ENCODE data around the gene PROSER3. TPM values are rescaled to one million over a fixed set of nuclear protein-coding genes. Genes with fewer than 3 reads are reported as not detected.
A peak's percentile ranks its signal among the peaks of the same experiment; 100 is the strongest.

The PROSER3 gene
- polyA plus RNA-seq, 3 donors, result 1.8 to 14.7 (median 2.9) TPM

GRCh38 chr19:35776102-35776788 is 18.3 kb downstream of the PROSER3 start:
- Mint-ChIP-seq H3K27me3 (ENCODE audit: low read depth in 3 of 3) (peaks cover 0 to 5% (median 4%) of the 10 kb centered on the region in 3 donors), H3K4me1 (peaks cover 23% of the 10 kb centered on the region), H3K9me3 (no peaks in the 10 kb centered on the region), H3K27ac (peak overlapping the region in 4 of 7 donors; percentile 21 to 59 (median 36)), H3K4me3 (peak overlapping the region; percentile 76 to 84), H3K36me3 (peaks cover 14 to 26% of the 10 kb centered on the region in 2 donors)
- peak overlapping the region; percentile 87 for H3K4me2 ChIP-seq (replicated peaks; ENCODE audit: extremely low read depth, low read length, poor library complexity, severe bottlenecking)
- H3K9ac ChIP-seq (ENCODE audit: insufficient read depth, low read length, poor library complexity, severe bottlenecking), result peak overlapping the region; percentile 56
- no peak for TF ChIP-seq CTCF (IDR thresholded peaks at IDR 0.05)
- H3K4me3 ChIP-seq (replicated peaks in 1 of 3; ENCODE audit: low read depth in 2 of 3, low read length in 3 of 3), result peak overlapping the region; percentile 63 to 80 (median 73)
- WGBS (ENCODE audit: insufficient coverage), result 68% methylated on average over 11 of the region's 13 CpGs
- peaks cover 11 to 12% of the 10 kb centered on the region in 2 donors for H3K36me3 ChIP-seq (replicated peaks in 1 of 2; ENCODE audit: control insufficient read depth in 1 of 2, insufficient read depth in 2 of 2, low read length in 2 of 2)
- H3K4me1 ChIP-seq (ENCODE audit: control insufficient read depth in 1 of 2, insufficient read depth in 2 of 2, low read length in 2 of 2), result peaks cover 14 to 19% of the 10 kb centered on the region in 2 donors
- no peaks in the 10 kb centered on the region for H3K27me3 ChIP-seq (ENCODE audit: control insufficient read depth in 2 of 2, insufficient read depth in 2 of 2, low read length in 2 of 2)
- H3K79me2 ChIP-seq (ENCODE audit: insufficient read depth, low read length), result peaks cover 20% of the 10 kb centered on the region
- H2AFZ ChIP-seq (ENCODE audit: insufficient read depth, low read depth, low read length, poor library complexity, severe bottlenecking), result peak overlapping the region; percentile 80
- peak overlapping the region in 1 of 2 donors; percentile 45 for H3K27ac ChIP-seq (ENCODE audit: low read depth in 1 of 2, low read length in 2 of 2)
- intact Hi-C loops (cut with micrococcal nuclease), result loop anchor here in 1 of 2 donors (5.0 to 10.0 kb wide), 3 partner anchors 34 to 279 kb away; partner anchors contain the start of genes IGFLR1, THAP8 and WDR62
- no peaks in the 10 kb centered on the region for H3K9me3 ChIP-seq (replicated peaks in 1 of 2; ENCODE audit: control insufficient read depth in 1 of 2, insufficient read depth in 1 of 2, low read length in 2 of 2)
- DNase-seq, result no peak
- no peaks in the 10 kb centered on the region for H4K20me1 ChIP-seq (ENCODE audit: insufficient read depth, low read length)

DNA sequence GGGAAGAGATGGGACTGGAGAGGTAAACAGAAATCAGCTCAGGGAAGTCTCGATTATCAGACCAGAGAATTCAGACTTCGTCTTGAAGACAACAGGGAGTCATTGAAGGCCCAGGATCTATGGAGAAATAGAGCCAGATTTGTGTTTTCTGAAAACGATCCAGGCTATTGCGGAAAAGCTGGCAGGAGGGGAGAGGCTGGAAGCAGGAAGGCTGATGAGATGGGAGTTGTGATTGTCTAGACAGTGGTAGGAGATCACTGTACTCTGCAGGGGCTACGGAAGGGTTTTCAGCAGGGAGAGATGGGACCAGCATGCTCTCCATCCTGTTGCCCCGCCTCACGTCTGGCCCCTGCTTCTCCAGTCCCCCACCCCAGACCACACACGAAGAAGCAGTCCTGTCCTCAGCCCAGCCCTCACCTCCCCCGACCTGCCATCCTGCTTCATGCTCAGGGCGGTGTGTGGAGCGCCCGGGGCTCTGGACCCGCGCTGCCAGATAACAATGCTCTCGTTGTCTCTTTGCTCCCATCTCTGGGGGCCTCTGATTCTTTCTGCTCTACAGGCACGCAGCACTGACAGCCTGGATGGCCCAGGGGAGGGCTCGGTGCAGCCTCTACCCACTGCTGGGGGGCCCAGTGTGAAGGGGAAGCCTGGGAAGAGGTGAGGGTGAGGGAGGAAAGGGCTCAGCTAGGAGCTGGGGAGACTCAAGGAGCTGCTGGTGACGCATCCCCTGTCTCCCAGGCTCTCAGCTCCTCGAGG is 19.3 kb downstream of the PROSER3 start:
- no peak overlapping the region for H3K4me3 ChIP-seq (replicated peaks in 1 of 3; ENCODE audit: low read depth in 2 of 3, low read length in 3 of 3)
- no peak overlapping the region for H3K4me2 ChIP-seq (replicated peaks; ENCODE audit: extremely low read depth, low read length, poor library complexity, severe bottlenecking)
- H4K20me1 ChIP-seq (ENCODE audit: insufficient read depth, low read length), result no peaks in the 10 kb centered on the region
- no peak overlapping the region for H3K9ac ChIP-seq (ENCODE audit: insufficient read depth, low read length, poor library complexity, severe bottlenecking)
- H3K36me3 ChIP-seq (replicated peaks in 1 of 2; ENCODE audit: control insufficient read depth in 1 of 2, insufficient read depth in 2 of 2, low read length in 2 of 2), result peaks cover 16 to 22% of the 10 kb centered on the region in 2 donors
- intact Hi-C loops (cut with micrococcal nuclease), result loop anchor here in 1 of 2 donors (5.0 to 10.0 kb wide), 3 partner anchors 35 to 278 kb away; partner anchors contain the start of genes IGFLR1, THAP8 and WDR62
- H3K27me3 Mint-ChIP-seq (ENCODE audit: low read depth in 3 of 3), result peaks cover 0 to 5% (median 4%) of the 10 kb centered on the region in 3 donors
- no peak overlapping the region for H2AFZ ChIP-seq (ENCODE audit: insufficient read depth, low read depth, low read length, poor library complexity, severe bottlenecking)
- H3K27ac ChIP-seq (ENCODE audit: low read depth in 1 of 2, low read length in 2 of 2), result no peak overlapping the region
- no peaks in the 10 kb centered on the region for H3K9me3 ChIP-seq (replicated peaks in 1 of 2; ENCODE audit: control insufficient read depth in 1 of 2, insufficient read depth in 1 of 2, low read length in 2 of 2)
- no peaks in the 10 kb centered on the region for H3K27me3 ChIP-seq (ENCODE audit: control insufficient read depth in 2 of 2, insufficient read depth in 2 of 2, low read length in 2 of 2)
- 91% methylated on average over 14 of the region's 19 CpGs for WGBS (ENCODE audit: insufficient coverage)
- peaks cover 20% of the 10 kb centered on the region for H3K79me2 ChIP-seq (ENCODE audit: insufficient read depth, low read length)
- no peak for TF ChIP-seq CTCF (IDR thresholded peaks at IDR 0.05)
- H3K4me3 Mint-ChIP-seq, result no peak overlapping the region
- DNase-seq, result no peak
- peaks cover 23% of the 10 kb centered on the region for H3K4me1 Mint-ChIP-seq
- no peak overlapping the region for H3K27ac Mint-ChIP-seq
- no peaks in the 10 kb centered on the region for H3K9me3 Mint-ChIP-seq
- H3K36me3 Mint-ChIP-seq, result peaks cover 19 to 35% of the 10 kb centered on the region in 2 donors
- peaks cover 14 to 19% of the 10 kb centered on the region in 2 donors for H3K4me1 ChIP-seq (ENCODE audit: control insufficient read depth in 1 of 2, insufficient read depth in 2 of 2, low read length in 2 of 2)

Data from CD14-positive monocyte (primary cell).